ENCODE data around the gene DBN1.

DNA sequence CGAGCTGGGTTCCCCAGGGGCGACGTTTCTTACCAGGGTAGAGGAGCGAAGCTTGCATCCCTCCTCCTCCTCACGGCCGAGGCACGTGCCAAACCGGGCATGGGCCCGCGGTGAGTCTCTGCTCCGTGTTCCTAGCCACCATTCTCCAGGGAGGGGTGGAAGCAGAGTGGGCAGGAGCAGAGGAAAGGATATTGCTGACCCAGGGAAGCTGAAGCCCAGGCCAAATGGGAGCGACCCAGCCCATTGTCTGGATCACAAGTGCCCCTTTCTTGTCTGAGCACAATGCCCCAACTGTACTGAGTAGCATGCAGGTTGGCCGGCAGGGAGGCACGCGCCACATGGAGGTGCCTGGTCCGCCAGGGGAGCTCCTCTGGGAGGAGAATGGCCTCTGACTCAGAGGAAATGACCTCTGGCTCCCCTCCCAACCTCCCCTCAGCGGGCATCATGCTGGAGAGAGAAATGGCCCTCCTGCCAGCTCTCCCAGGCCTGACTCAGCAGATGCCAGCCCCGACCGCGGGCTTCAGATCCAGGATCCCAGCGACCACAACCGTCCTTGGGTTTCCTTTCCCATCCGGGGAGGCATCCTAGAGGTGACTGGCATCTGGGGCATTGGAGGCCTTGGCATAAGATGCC lies 25.7 kb downstream of the DBN1 start:
- no peak for TF ChIP-seq EZH2 (IDR thresholded peaks at IDR 0.05; ENCODE audit: borderline replicate concordance, insufficient read depth, low read depth, low read length, poor library complexity, severe bottlenecking)
- TF ChIP-seq, protein P1, sequence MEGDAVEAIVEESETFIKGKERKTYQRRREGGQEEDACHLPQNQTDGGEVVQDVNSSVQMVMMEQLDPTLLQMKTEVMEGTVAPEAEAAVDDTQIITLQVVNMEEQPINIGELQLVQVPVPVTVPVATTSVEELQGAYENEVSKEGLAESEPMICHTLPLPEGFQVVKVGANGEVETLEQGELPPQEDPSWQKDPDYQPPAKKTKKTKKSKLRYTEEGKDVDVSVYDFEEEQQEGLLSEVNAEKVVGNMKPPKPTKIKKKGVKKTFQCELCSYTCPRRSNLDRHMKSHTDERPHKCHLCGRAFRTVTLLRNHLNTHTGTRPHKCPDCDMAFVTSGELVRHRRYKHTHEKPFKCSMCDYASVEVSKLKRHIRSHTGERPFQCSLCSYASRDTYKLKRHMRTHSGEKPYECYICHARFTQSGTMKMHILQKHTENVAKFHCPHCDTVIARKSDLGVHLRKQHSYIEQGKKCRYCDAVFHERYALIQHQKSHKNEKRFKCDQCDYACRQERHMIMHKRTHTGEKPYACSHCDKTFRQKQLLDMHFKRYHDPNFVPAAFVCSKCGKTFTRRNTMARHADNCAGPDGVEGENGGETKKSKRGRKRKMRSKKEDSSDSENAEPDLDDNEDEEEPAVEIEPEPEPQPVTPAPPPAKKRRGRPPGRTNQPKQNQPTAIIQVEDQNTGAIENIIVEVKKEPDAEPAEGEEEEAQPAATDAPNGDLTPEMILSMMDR (IDR thresholded peaks at IDR 0.05): no peak

Data from B cell (primary cell).